ENCODE results near the gene TRMT10C. TPM values are rescaled to one million over a fixed set of nuclear protein-coding genes. Genes with fewer than 3 reads are reported as not detected.
"Not testable (repeated sequence)": the region's sequence is repeated elsewhere in the genome, so short reads cannot be mapped to it uniquely, and the experiment has no call there.

The TRMT10C gene
- total RNA-seq, 1 experiment from 2014 or later: 52.0 TPM

DNA sequence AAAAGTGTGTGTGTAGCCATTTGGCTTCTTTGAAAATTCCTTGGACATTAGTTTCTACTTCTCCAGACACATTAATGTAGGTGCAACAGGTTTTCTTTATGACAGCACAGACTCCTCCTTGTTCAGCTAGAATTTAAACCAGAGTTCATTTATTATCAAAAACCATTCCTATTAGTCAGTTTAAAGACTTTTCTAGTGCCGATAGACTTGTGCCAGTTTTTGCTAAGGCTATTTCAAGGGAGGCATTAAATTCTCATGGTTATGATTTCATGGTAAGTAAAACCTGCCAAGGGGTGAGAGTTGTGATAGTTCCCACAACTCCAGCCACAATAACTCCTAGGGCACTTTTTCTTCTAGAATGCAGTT lies 28.1 kb upstream of the TRMT10C start:
- no peak overlapping the region for H3K4me3 ChIP-seq (ENCODE audit: insufficient read depth, low read depth, low read length)
- H3K36me3 ChIP-seq (replicated peaks; ENCODE audit: control insufficient read depth, insufficient read depth, low read length): no peaks in the 10 kb centered on the region
- H3K27me3 ChIP-seq (ENCODE audit: control insufficient read depth, insufficient read depth, low read length): no peaks in the 10 kb centered on the region
- no peak for DNase-seq

DNA sequence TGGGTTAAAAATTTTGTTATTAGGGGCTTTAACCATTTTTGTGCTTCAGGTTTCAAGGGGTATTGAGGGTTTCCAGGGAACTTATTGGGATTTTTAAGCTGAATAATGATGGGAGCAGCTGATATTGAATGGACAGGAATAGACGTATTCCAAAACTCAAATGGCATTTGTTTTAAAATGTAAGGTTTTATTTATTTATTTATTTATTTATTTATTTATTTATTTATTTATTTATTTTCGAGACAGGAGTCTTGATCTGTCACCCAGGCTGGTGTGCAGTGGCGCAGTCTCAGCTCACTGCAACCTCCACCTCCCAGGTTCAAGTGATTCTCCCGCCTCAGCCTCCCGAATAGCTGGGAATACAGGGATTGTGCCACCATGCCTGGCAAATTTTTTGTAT lies 26.4 kb upstream of the TRMT10C start:
- H3K27me3 ChIP-seq (ENCODE audit: control insufficient read depth, insufficient read depth, low read length): no peaks in the 10 kb centered on the region
- H3K36me3 ChIP-seq (replicated peaks; ENCODE audit: control insufficient read depth, insufficient read depth, low read length): no peaks in the 10 kb centered on the region
- no peak for DNase-seq
- H3K4me3 ChIP-seq (ENCODE audit: insufficient read depth, low read depth, low read length): no peak overlapping the region

DNA sequence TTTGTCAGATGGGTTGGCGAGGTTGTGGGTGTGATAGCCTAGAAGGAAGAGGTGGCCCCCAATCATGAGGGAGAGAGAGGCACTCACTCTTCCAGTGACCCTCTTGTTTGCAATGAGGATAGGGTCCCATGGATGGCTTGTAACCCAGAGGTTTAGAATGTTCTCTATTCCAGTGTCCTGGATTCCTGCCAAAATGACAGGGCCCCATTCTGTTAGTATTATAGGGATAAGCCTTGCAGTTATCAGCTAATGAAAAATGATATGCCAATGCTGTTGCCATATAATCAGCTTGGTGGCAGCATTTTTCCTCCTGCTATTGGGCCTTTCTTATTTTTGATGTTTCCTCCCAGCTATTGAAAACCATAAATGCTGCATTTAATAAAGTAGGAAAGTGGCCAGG lies 25.4 kb upstream of the TRMT10C start:
- H3K4me3 ChIP-seq (ENCODE audit: insufficient read depth, low read depth, low read length): no peak overlapping the region
- no peaks in the 10 kb centered on the region for H3K36me3 ChIP-seq (replicated peaks; ENCODE audit: control insufficient read depth, insufficient read depth, low read length)
- H3K27me3 ChIP-seq (ENCODE audit: control insufficient read depth, insufficient read depth, low read length): no peaks in the 10 kb centered on the region
- no peak for DNase-seq

DNA sequence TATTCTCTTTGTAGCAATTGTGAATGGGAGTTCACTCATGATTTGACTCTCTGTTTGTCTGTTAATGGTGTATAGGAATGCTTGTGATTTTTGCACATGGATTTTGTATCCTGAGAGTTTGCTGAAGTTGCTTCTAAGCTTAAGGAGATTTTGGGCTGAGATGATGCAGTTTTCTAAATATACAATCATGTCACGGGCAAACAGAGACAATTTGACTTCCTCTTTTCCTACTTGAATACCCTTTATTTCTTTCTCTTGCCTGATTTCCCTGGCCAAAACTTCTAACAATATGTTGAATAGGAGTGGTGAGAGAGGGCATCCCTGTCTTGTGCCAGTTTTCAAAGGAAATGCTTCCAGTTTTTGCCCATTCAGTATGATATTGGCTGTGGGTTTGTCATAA lies 24.7 kb upstream of the TRMT10C start:
- not testable (repeated sequence) for H3K27me3 ChIP-seq (ENCODE audit: control insufficient read depth, insufficient read depth, low read length); DNase-seq; H3K36me3 ChIP-seq (replicated peaks; ENCODE audit: control insufficient read depth, insufficient read depth, low read length); H3K4me3 ChIP-seq (ENCODE audit: insufficient read depth, low read depth, low read length)

DNA sequence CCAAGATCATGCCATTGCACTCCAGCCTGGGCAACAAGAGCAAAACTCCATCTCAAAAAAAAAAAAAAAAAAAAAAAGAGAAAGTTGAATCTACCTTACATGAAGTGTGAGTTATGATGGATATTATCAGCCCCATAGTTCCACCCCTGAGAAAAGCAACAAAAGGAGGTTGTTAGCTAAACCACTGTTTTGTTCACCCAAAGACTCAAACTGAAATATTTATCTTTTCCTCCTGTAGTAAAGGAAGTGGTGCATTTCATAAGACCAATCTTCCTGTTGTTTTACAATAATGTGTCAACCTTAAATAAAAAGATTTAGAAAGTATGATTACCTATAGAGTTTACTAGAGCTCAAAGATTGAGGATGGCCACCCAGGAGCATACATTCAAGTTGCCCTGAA lies 18.7 kb upstream of the TRMT10C start:
- no peak for DNase-seq
- Histone ChIP-seq H3K36me3 (replicated peaks; ENCODE audit: control insufficient read depth, insufficient read depth, low read length) (no peaks in the 10 kb centered on the region), H3K4me3 (ENCODE audit: insufficient read depth, low read depth, low read length) (no peak overlapping the region), H3K27me3 (ENCODE audit: control insufficient read depth, insufficient read depth, low read length) (no peaks in the 10 kb centered on the region)

DNA sequence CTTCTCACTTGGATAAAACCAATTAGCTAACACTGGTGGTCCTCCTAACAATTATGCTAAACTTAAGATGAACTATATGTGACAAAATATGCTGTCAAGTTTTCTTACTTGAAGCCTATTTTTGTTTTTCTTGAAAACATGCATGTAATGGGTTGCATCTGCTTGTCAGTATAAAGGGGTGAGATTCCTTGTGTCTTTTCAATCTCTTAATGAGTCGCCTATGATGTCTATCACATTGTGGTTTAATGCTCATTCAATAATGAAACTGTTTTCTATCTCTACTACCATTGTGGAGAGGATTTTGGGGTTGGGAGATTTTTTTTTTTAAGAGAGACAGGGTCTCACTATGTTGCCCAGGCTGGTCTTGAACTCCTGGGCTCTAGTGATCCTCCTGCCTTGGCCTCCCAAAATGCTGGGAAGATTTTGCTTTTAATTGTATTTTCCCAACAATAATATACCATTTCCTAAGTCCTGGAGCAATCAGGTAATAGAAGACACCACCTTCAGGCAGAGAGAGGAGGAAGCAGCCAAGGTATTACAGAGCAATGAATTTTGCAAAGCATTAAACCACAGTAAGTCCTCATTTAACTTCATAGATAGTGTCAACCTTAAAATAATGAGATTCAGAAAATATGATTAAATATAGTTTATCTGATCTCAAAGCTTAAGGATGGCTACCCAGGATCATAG lies 17.4 kb upstream of the TRMT10C start:
- no peaks in the 10 kb centered on the region for H3K27me3 ChIP-seq (ENCODE audit: control insufficient read depth, insufficient read depth, low read length)
- DNase-seq: no peak
- H3K36me3 ChIP-seq (replicated peaks; ENCODE audit: control insufficient read depth, insufficient read depth, low read length): no peaks in the 10 kb centered on the region
- no peak overlapping the region for H3K4me3 ChIP-seq (ENCODE audit: insufficient read depth, low read depth, low read length)

DNA sequence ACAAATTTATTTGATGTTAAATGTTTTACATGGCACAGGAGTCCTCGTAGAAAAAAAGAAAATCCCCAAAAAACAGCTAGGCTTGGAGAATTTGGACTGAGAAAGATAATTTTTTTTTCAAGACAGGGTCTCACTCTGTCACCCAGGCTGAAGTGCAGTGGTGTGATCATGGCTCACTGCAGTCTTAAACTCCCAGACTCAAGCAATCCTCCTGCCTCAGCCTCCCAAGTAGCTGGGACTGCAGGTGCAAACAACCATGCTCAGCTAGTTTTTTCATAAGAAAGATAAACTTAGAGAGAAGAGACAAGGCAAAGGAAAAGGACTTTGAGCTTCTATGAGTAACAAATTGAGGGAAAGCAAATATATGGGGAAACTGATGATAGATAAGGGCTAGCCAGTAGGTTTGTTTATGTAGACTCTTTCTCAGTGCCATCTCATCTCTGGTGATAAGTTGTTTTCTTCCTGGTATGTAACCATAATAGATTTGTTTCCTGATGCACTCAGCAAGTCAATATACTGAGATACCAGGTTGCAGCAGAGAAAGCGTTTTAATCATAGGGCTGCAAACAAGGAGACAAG lies 13.1 kb upstream of the TRMT10C start:
- Histone ChIP-seq H3K27me3 (ENCODE audit: control insufficient read depth, insufficient read depth, low read length) (no peaks in the 10 kb centered on the region), H3K36me3 (replicated peaks; ENCODE audit: control insufficient read depth, insufficient read depth, low read length) (no peaks in the 10 kb centered on the region), H3K4me3 (ENCODE audit: insufficient read depth, low read depth, low read length) (no peak overlapping the region)
- no peak for DNase-seq

DNA sequence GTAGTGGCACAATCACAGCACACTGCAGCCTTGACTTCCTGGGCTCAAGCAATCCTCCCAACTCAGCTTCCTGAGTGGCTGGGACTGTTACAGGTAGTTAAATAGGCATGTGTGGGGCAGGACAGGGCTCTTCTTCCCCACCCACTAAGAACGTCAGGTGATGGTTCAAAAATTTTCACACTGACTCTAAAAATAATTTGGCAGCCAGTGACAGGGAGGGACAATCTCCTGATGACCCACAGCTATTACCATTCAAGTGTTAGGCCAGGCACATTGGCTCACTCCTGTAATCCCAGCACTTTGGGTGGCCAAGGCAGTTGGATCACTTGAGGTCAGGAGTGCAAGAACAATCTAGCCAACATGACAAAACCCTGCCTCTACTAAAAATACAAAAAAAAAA lies 12.2 kb upstream of the TRMT10C start:
- DNase-seq: no peak

DNA sequence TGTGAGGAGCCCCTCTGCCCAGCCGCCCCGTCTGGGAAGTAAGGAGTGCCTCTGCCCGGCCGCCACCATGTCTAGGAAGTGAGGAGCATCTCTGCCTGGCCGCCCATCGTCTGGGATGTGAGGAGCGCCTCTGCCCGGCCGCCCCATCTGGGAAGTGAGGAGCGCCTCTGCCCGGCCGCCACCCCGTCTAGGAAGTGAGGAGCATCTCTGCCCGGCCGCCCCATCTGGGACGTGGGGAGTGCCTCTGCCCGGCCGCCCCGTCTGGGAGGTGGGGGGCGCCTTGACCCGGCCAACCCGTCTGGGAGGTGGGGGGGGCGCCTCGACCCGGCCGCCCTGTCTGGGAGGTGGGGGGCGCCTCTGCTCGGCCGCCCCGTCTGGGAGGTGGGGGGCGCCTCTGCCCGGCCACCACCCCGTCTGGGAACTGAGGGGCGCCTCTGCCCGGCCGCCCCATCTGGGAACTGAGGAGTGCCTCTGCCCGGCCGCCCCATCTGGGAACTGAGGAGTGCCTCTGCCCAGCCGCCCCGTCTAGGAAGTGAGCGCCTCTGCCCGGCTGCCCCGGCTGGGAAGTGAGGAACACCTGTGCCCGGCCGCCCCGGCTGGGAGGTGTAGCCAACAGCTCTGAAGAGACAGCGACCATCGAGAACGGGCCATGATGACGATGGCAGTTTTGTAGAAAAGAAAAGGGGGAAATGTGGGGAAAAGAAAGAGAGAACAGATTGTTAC lies 10.1 kb upstream of the TRMT10C start:
- H3K27me3 ChIP-seq (ENCODE audit: control insufficient read depth, insufficient read depth, low read length); H3K4me3 ChIP-seq (ENCODE audit: insufficient read depth, low read depth, low read length); H3K36me3 ChIP-seq (replicated peaks; ENCODE audit: control insufficient read depth, insufficient read depth, low read length); DNase-seq: not testable (repeated sequence)

More for the DNA sequence above, 12.2 kb upstream of the TRMT10C start:
- H3K27me3 ChIP-seq (ENCODE audit: control insufficient read depth, insufficient read depth, low read length): no peaks in the 10 kb centered on the region
- H3K4me3 ChIP-seq (ENCODE audit: insufficient read depth, low read depth, low read length): no peak overlapping the region
- H3K36me3 ChIP-seq (replicated peaks; ENCODE audit: control insufficient read depth, insufficient read depth, low read length): no peaks in the 10 kb centered on the region

DNA sequence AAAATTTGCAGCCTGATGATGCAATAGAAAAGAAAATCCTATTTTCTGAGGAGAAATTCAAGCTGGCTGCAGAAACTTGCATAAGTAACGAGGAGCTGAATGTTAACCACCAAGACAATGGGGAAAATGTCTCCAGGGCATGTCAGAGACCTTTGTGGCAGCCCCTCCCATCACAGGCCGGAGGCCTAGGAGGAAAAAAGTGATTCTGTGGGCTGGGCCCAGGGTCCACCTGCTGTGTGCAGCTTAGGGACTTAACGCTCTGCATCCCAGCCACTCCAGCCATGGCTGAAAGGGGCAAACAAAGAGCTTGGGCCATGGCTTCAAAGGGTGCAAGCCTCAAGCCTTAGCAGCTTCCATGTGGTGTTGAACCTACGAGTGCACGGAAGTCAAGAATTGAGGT lies 8.3 kb upstream of the TRMT10C start:
- not testable (repeated sequence) for DNase-seq; H3K27me3 ChIP-seq (ENCODE audit: control insufficient read depth, insufficient read depth, low read length); H3K4me3 ChIP-seq (ENCODE audit: insufficient read depth, low read depth, low read length); H3K36me3 ChIP-seq (replicated peaks; ENCODE audit: control insufficient read depth, insufficient read depth, low read length)

DNA sequence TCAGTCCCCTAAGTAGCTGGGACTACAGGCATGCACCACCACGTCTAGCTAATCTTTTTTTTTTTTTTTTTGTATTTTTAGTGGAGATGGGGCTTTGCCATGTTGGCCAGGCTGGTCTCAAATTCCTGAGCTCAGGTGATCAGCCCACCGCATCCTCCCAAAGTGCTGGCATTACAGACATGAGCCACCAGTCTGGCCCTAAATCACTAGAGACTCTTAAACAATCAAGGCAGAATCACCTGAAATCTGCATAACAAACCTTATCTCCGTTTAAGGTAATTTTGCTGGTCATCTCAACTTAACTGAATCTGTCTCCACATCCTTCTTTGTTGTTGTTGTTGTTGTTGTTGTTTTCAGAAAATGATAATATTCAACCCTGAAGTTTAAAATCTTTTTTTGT lies 5.6 kb upstream of the TRMT10C start:
- DNase-seq: no peak
- Histone ChIP-seq H3K4me3 (ENCODE audit: insufficient read depth, low read depth, low read length) (no peak overlapping the region), H3K36me3 (replicated peaks; ENCODE audit: control insufficient read depth, insufficient read depth, low read length) (no peaks in the 10 kb centered on the region), H3K27me3 (ENCODE audit: control insufficient read depth, insufficient read depth, low read length) (no peaks in the 10 kb centered on the region)

DNA sequence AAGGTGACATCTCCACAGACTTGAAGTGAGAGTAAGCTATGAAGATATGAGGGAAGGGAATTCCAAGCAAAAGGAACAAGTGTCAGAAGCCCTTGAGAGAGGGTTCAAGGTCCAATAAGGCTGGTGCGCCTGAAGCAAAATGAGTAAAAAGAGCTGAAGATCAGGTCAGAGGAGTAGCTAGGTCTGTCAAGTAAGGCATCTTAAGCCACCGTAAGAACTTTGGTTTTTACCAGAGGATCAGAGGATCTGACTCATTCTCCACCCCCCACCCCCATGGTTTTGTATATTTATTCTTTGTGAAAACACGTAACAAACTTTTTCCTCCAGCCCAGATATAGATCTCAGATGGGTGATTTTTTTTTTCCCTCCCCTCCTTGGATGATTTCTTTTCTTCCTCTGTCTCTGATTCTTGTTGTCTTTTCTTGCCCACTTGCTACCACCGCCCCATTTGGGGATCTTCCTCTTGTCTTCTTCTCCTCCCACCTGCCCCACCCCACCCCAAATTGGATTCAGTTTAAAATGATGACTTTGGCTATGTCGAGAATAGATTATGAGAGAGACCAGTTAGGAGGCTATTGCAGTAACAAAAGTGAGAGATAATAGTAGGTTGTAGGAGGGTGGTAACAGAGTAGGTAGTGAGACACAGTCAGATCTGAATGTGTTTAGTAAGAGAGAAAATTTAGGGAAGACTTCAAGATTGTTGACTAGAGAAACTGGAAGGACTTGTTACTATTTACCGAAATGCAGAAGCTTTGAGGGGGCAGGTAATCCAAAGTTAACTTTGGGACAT lies 6.1 kb downstream of the TRMT10C start:
- H3K27me3 ChIP-seq (ENCODE audit: control insufficient read depth, insufficient read depth, low read length): no peaks in the 10 kb centered on the region
- DNase-seq: no peak
- H3K4me3 ChIP-seq (ENCODE audit: insufficient read depth, low read depth, low read length): no peak overlapping the region
- H3K36me3 ChIP-seq (replicated peaks; ENCODE audit: control insufficient read depth, insufficient read depth, low read length): peaks cover 10% of the 10 kb centered on the region

DNA sequence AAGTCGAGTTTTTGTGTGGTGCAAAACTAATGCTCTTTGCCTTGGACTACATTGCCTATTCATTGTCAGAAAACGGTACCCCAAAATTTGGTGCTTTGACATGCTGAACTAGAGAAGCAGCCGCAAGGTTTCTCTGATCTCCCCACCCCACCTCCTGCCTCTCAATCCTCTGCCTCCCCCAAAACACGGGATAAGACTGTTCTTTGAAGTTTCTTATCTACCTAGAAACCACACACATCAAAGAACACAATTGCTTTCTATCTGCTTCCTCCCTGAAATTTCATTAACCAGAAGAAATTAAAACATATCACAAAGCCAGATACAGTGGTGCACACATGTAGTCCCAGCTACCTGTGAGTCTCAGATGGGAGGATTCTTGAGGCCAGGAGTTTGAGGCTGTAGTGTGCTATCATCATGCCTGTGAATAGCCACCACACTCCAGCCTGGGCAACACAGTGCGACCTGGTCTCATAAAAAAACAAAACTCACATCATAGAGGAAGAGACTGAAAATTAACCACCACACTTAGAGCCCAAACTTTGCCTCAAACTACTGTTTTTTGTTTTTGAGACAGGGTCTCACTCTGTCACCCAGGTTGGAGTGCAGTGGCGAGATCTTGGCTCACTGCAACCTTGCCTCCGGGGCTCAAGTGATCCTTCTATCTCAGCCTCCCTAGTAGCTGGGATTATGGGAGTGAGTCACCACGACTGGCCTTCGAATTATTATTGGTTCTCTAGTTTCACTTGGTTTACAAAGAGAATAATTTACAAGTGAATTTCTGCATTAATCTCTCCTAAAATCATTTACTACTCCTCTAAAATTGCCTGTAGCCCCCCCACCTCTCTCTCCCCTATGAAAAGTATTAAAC lies 9.6 kb downstream of the TRMT10C start:
- H3K4me3 ChIP-seq (ENCODE audit: insufficient read depth, low read depth, low read length): no peak overlapping the region
- H3K27me3 ChIP-seq (ENCODE audit: control insufficient read depth, insufficient read depth, low read length): no peaks in the 10 kb centered on the region
- DNase-seq: no peak
- no peaks in the 10 kb centered on the region; the same call in 1 of the 2 replicates for H3K36me3 ChIP-seq (replicated peaks; ENCODE audit: control insufficient read depth, insufficient read depth, low read length)

All from H7 (cell line).